IMR-90 (cell line): ENCODE results near the gene TAGLN3. TPM values are rescaled to one million over a fixed set of nuclear protein-coding genes. Genes with fewer than 3 reads are reported as not detected.

ENCODE experiments used
- ATAC-seq: fragments of 200-7000 bp; cut with Tn5 transposase; 2 replicates; pipeline ENCODE4 v1.9.1; 2020; ENCODE audit warnings: low read depth, mild to moderate bottlenecking, moderate library complexity
- BruUV-seq: library from RNA; stranded (reverse); fragments of 400-500 nt; replicated peaks from 2 replicates; lab custom pipeline; 2021; lab: Mats Ljungman, UMichigan
- CTCF ChIA-PET: fragments of 300-600 bp; formaldehyde crosslinking; extraction: SDS; loops from one replicate; lab custom pipeline; 2021; ENCODE audit warnings: antibody characterized with exemption; lab: Yijun Ruan, JAX
- POLR2A ChIA-PET: fragments of 300-600 bp; sonication (Branson Sonifier 250); formaldehyde crosslinking; loops from one replicate; lab custom pipeline; 2022; ENCODE audit warnings: antibody characterized with exemption; ENCODE audit not compliant: unreplicated experiment; lab: Charles Lee
- DNase-seq: peaks from one replicate; pipeline ENCODE4 v3.0.0; 2013
- H2AFZ ChIP-seq: replicated peaks from 2 replicates; pipeline ENCODE3; 2013; ENCODE audit warnings: low read length, mild to moderate bottlenecking; ENCODE audit not compliant: poor library complexity
- H2AK5ac ChIP-seq: 2 replicates; pipeline ENCODE4 v1.6.1; 2013; ENCODE audit warnings: low read depth, low read length, inconsistent platforms
- H2AK9ac ChIP-seq: replicated peaks from 2 replicates; pipeline ENCODE3; 2013; ENCODE audit warnings: mild to moderate bottlenecking, low read depth, low read length, moderate library complexity; ENCODE audit not compliant: poor library complexity
- H2BK120ac ChIP-seq: 2 replicates; pipeline ENCODE4 v1.6.1; 2013; ENCODE audit warnings: low read depth, low read length, inconsistent platforms
- H2BK15ac ChIP-seq: 3 replicates; pipeline ENCODE4 v1.6.1; 2013; ENCODE audit warnings: low read depth, low read length, inconsistent platforms
- H2BK20ac ChIP-seq: 2 replicates; pipeline ENCODE4 v1.6.1; 2013; ENCODE audit warnings: low read depth, mild to moderate bottlenecking, inconsistent platforms, low read length, moderate library complexity
- H2BK5ac ChIP-seq: 2 replicates; pipeline ENCODE4 v1.6.1; 2013; ENCODE audit warnings: mild to moderate bottlenecking, low read depth, low read length, inconsistent platforms; ENCODE audit not compliant: poor library complexity, severe bottlenecking
- H3K14ac ChIP-seq: replicated peaks from 2 replicates; pipeline ENCODE4 v1.6.1; 2013; ENCODE audit warnings: low read depth, low read length, inconsistent platforms
- H3K18ac ChIP-seq: 2 replicates; pipeline ENCODE4 v1.6.1; 2013; ENCODE audit warnings: low read depth, low read length, control low read depth
- H3K23ac ChIP-seq: 2 replicates; pipeline ENCODE4 v1.6.1; 2013; ENCODE audit warnings: low read depth, low read length, inconsistent platforms
- H3K27ac ChIP-seq: 2 replicates; pipeline ENCODE4 v1.5.1; 2013; ENCODE audit warnings: mild to moderate bottlenecking, control low read depth, low read length; ENCODE audit not compliant: insufficient read depth
- H3K27me3 ChIP-seq: 2 replicates; pipeline ENCODE4 v1.6.1; 2013; ENCODE audit warnings: low read length; ENCODE audit not compliant: control insufficient read depth, insufficient read depth
- H3K36me3 ChIP-seq: 2 replicates; pipeline ENCODE4 v1.6.1; 2013; ENCODE audit warnings: low read length, mixed read lengths; ENCODE audit not compliant: control insufficient read depth, insufficient read depth
- H3K4ac ChIP-seq: 2 replicates; pipeline ENCODE4 v1.6.1; 2013; ENCODE audit warnings: low read depth, low read length, inconsistent platforms
- H3K4me1 ChIP-seq: 2 replicates; pipeline ENCODE4 v1.6.1; 2013; ENCODE audit warnings: low read length, mixed read lengths; ENCODE audit not compliant: control insufficient read depth, insufficient read depth
- H3K4me2 ChIP-seq: 2 replicates; pipeline ENCODE4 v1.6.1; 2013; ENCODE audit warnings: low read depth, mild to moderate bottlenecking, control low read depth, low read length, moderate library complexity
- H3K4me3 ChIP-seq: 2 replicates; pipeline ENCODE4 v1.5.1; 2013; ENCODE audit warnings: low read depth, mild to moderate bottlenecking, control low read depth, low read length, moderate library complexity; ENCODE audit not compliant: insufficient read depth
- H3K56ac ChIP-seq: 2 replicates; pipeline ENCODE4 v1.6.1; 2013; ENCODE audit warnings: low read length, inconsistent platforms; ENCODE audit not compliant: insufficient read depth; ENCODE audit errors: extremely low read depth
- H3K79me1 ChIP-seq, 2 experiments: 2 replicates each; pipeline ENCODE4 v1.6.1; 2013; ENCODE audit warnings: low read length in 2 of 2, inconsistent platforms in 1 of 2, low read depth in 1 of 2
- H3K9ac ChIP-seq: 2 replicates; pipeline ENCODE4 v1.6.1; 2013; ENCODE audit warnings: low read depth, low read length, control low read depth
- H3K9me1 ChIP-seq: 2 replicates; pipeline ENCODE4 v1.6.1; 2013; ENCODE audit warnings: low read length, inconsistent platforms; ENCODE audit not compliant: insufficient read depth
- H3K9me3 ChIP-seq: 2 replicates; pipeline ENCODE4 v1.6.1; 2013; ENCODE audit warnings: low read length; ENCODE audit not compliant: control insufficient read depth, insufficient read depth
- H4K20me1 ChIP-seq: 2 replicates; pipeline ENCODE4 v1.6.1; 2013; ENCODE audit warnings: low read length, inconsistent platforms; ENCODE audit not compliant: insufficient read depth
- H4K5ac ChIP-seq: 2 replicates; pipeline ENCODE4 v1.6.1; 2013; ENCODE audit warnings: mild to moderate bottlenecking, low read depth, low read length, control low read depth
- H4K8ac ChIP-seq, 2 experiments: 2 replicates each; pipeline ENCODE4 v1.6.1; 2013; ENCODE audit warnings: low read depth in 2 of 2, low read length in 2 of 2, control low read depth in 1 of 2, inconsistent platforms in 1 of 2
- H4K91ac ChIP-seq: 2 replicates; pipeline ENCODE4 v1.6.1; 2013; ENCODE audit warnings: low read depth, low read length, inconsistent platforms; ENCODE audit not compliant: insufficient read depth
- FOS ChIP-seq: fragments of 150-350 bp; IDR thresholded peaks from 2 replicates; pipeline ENCODE4 v1.6.1; 2016; ENCODE audit warnings: low read depth, low read length
- RCOR1 ChIP-seq: IDR thresholded peaks from 2 replicates; pipeline ENCODE4 v1.6.1; 2012; ENCODE audit warnings: mild to moderate bottlenecking, low read length, improper control_type of control experiment; ENCODE audit not compliant: insufficient replicate concordance
- SMC3 ChIP-seq: fragments of 150-350 bp; IDR thresholded peaks from 2 replicates; pipeline ENCODE4 v1.6.1; 2016; ENCODE audit warnings: low read depth, mild to moderate bottlenecking, antibody characterized with exemption, low read length, moderate library complexity
- WGBS, 2 experiments: methylation state at CpG; one replicate each; pipeline versions ENCODE4 v1.1.5 to v1.1.7; 2013; ENCODE audit warnings: missing lambda C conversion rate in 2 of 2; ENCODE audit not compliant: insufficient read length in 1 of 2; ENCODE audit errors: extremely low coverage in 2 of 2; 5-methylcytosine and 5-hydroxymethylcytosine counted together
- dilution Hi-C: fragments of 300-500 bp; cut with HindIII; formaldehyde crosslinking; loops from one replicate; pipeline ENCODE4 v1.14.3; 2018; ENCODE audit warnings: low sequenced_read_pairs; ENCODE audit not compliant: unreplicated experiment
- in situ Hi-C: fragments of 300-500 bp; cut with MboI; formaldehyde crosslinking; loops from 3 replicates; pipeline ENCODE4 v1.14.3; 2019; ENCODE audit warnings: low sequenced_read_pairs, inconsistent platforms, mixed read lengths
- intact Hi-C: fragments of 100-400 bp; cut with micrococcal nuclease; formaldehyde crosslinking; loops from 2 replicates; pipeline ENCODE4 v1.10.0; 2022
- polyA plus RNA-seq, 3 experiments: library from polyadenylated mRNA; depleted of rRNA; stranded (reverse); fragments of >200 nt; gene quantifications; 2 replicates each; pipeline ENCODE4 v1.2.3, GENCODE V29; 2012; ENCODE audit warnings: low replicate concordance in 1 of 3
- total RNA-seq: library from RNA; depleted of rRNA; stranded (reverse); fragments of >200 nt; gene quantifications from 2 replicates; pipeline ENCODE4 v1.2.3, GENCODE V29; 2012

TAGLN3 gene
- total and polyA plus RNA-seq, 2 of the 4 experiments (the other 2 are of a cell fraction) = 3.2 to 7.7 TPM

- no peak overlapping the region for H2BK120ac ChIP-seq
- H3K9me1 ChIP-seq = 0 out of 2 replicates have a peak, but pooled peaks cover under 1% of the 10 kb centered on the region
- no peaks in the 10 kb centered on the region for H4K20me1 ChIP-seq
- no peaks in the 10 kb centered on the region for H3K79me1 ChIP-seq
- no CpG with 5 or more reads among the region's 6 CpGs for WGBS, 2 experiments
- H2BK15ac ChIP-seq = 0 out of 3 replicates have a peak overlapping the region, but pooled peaks have one; percentile 15
- no peaks in the 10 kb centered on the region for H3K9me3 ChIP-seq
- H3K36me3 ChIP-seq = no peaks in the 10 kb centered on the region
- peak overlapping the region; percentile 67 for H3K4me2 ChIP-seq
- DNase-seq (peak; percentile 92), ATAC-seq (peak; percentile 86)
- no peak overlapping the region for H2AK9ac ChIP-seq
- peaks cover 4% of the 10 kb centered on the region; the same call in 1 of the 2 replicates for H3K27me3 ChIP-seq
- H2BK5ac ChIP-seq = peak overlapping the region; percentile 25
- H3K27ac ChIP-seq = no peak overlapping the region
- 0 out of 2 replicates have a peak overlapping the region, but pooled peaks have one; percentile 20 for H2AK5ac ChIP-seq
- BruUV-seq = no TSS peak
- peak overlapping the region; percentile 57; the same call in 1 of the 2 replicates for H3K18ac ChIP-seq
- H3K4ac ChIP-seq = peak overlapping the region; percentile 6; the same call in 1 of the 2 replicates
- no peak overlapping the region for H3K23ac ChIP-seq
- H2AFZ ChIP-seq = peak overlapping the region; percentile 11
- in situ Hi-C loops (no loop called here), dilution Hi-C loops (no loop called here), intact Hi-C loops (no loop called here)
- POLR2A ChIA-PET = no interaction called here
- no peak overlapping the region for H4K91ac ChIP-seq
- no peak overlapping the region for H3K56ac ChIP-seq
- no peak overlapping the region for H2BK20ac ChIP-seq
- no peak overlapping the region for H4K8ac ChIP-seq
- peaks cover 7% of the 10 kb centered on the region for H3K4me1 ChIP-seq
- H3K9ac ChIP-seq = no peak overlapping the region
- H3K4me3 ChIP-seq = no peak overlapping the region
- TF ChIP-seq FOS = peak; percentile 74
- TF ChIP-seq SMC3 = no peak
- no peak for TF ChIP-seq RCOR1
- CTCF ChIA-PET = interaction anchor here (0.7 kb wide), 1 partner anchor 13 kb away, joined by 3 read pairs; no protein-coding TSS in a partner anchor
- no peak overlapping the region for H3K14ac ChIP-seq
- peak overlapping the region; percentile 5; the same call in 1 of the 2 replicates for H4K5ac ChIP-seq
Observed at GRCh38 chr3:112056451-112056929, 57.8 kb downstream of the TAGLN3 start.
